SU-DHL-6 (cell line): ENCODE measurements around the gene ELP2.

Experiments used
- EZH2phosphoT487 ChIP-seq: fragments of 200-600 bp; sonication (generic), shearing (Covaris generic); conservative IDR thresholded peaks from 2 replicates; pipeline ENCODE4 v1.6.1; 2018; ENCODE audit warnings: mild to moderate bottlenecking, antibody characterized with exemption, low read length, moderate library complexity, mixed read lengths
- TF ChIP-seq, protein P1 (sequence below): fragments of 200-600 bp; sonication (generic); IDR thresholded peaks from one replicate; pipeline ENCODE4 v1.5.1; 2017; ENCODE audit warnings: antibody characterized with exemption, mild to moderate bottlenecking, low read length, moderate library complexity; ENCODE audit not compliant: insufficient read depth, poor library complexity, severe bottlenecking

DNA sequence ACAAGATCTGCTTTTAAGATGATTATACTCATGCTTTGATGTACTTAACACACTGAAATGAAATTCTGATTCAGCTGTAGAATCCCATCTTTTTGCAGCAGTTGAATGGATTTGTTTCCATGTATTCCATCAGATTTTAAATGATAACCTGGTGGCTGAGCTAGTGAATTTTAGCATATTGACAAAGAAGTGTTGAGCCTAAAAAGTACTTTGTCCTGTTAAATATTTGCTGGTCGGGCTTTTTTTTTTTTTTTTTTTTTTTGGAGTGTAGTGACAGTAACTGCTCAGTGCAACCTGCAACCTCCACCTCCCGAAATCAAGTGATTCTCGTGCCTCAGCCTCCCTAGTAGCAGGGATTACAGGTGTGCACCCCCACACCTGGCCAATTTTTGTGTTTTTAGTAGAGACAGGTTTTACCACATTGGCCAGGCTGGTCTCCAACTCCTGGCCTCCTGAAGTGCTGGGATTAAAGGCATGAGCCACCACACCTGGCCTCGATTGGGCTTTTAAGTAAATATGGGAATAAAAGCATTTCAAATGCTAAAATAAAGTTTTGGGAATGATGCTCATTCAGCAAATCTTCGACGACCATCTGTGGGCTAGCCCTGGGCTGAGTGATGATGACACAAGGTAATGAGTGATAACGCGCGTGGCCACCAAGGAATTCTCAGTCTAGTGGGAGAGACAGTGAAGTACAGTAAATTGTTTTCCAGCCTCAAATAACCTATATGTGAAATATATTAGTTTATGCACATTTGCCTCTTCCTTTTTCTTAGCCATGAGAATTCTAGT, 2.2 kb downstream of the ELP2 start:
- TF ChIP-seq, protein P1, sequence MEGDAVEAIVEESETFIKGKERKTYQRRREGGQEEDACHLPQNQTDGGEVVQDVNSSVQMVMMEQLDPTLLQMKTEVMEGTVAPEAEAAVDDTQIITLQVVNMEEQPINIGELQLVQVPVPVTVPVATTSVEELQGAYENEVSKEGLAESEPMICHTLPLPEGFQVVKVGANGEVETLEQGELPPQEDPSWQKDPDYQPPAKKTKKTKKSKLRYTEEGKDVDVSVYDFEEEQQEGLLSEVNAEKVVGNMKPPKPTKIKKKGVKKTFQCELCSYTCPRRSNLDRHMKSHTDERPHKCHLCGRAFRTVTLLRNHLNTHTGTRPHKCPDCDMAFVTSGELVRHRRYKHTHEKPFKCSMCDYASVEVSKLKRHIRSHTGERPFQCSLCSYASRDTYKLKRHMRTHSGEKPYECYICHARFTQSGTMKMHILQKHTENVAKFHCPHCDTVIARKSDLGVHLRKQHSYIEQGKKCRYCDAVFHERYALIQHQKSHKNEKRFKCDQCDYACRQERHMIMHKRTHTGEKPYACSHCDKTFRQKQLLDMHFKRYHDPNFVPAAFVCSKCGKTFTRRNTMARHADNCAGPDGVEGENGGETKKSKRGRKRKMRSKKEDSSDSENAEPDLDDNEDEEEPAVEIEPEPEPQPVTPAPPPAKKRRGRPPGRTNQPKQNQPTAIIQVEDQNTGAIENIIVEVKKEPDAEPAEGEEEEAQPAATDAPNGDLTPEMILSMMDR: no peak
- no peak for TF ChIP-seq EZH2phosphoT487
